GM19468 (cell line): ENCODE results near the gene BRD3OS.
A peak's percentile ranks its signal among the peaks of the same experiment; 100 is the strongest.

Source experiments
- ATAC-seq: cut with Tn5 transposase; IDR thresholded peaks from one replicate; pipeline ENCODE4 v1.9.1; 2021; ENCODE audit warnings: mild to moderate bottlenecking, moderate library complexity, moderate number of reproducible peaks; ENCODE audit not compliant: unreplicated experiment; ENCODE audit errors: extremely low read depth

The BRD3OS gene

GRCh38 chr9:134024828-134025605 lies at the start of gene BRD3OS:
BRD3OS (plus strand) TSS chr9:134025481; CDS start chr9:134026748, 1,267 bp downstream.
- ATAC-seq: peak; percentile 80

- no peak for ATAC-seq
Observed at GRCh38 chr9:133975511-133975910, 49.8 kb upstream of the BRD3OS start.

- ATAC-seq: no peak
Observed at GRCh38 chr9:133976191-133976861, 49.0 kb upstream of the BRD3OS start.

- ATAC-seq: no peak
Observed at GRCh38 chr9:133976887-133977286, 48.4 kb upstream of the BRD3OS start.

- ATAC-seq: no peak
Observed at GRCh38 chr9:133977421-133978201, 47.7 kb upstream of the BRD3OS start.

- ATAC-seq: no peak
Observed at GRCh38 chr9:133978226-133978898, 46.9 kb upstream of the BRD3OS start.

GRCh38 chr9:133978899-133979272 lies 46.4 kb upstream of the BRD3OS start:
- ATAC-seq: no peak

- ATAC-seq: no peak
Observed at GRCh38 chr9:133979273-133979920, 45.9 kb upstream of the BRD3OS start.

GRCh38 chr9:133979921-133980863 lies 45.1 kb upstream of the BRD3OS start:
- no peak for ATAC-seq

- no peak for ATAC-seq
Observed at GRCh38 chr9:133980864-133981588, 44.3 kb upstream of the BRD3OS start.

- no peak for ATAC-seq
Observed at GRCh38 chr9:133981589-133981957, 43.7 kb upstream of the BRD3OS start.

- no peak for ATAC-seq
Observed at GRCh38 chr9:133981958-133982681, 43.2 kb upstream of the BRD3OS start.

GRCh38 chr9:133982971-133983720 lies 42.1 kb upstream of the BRD3OS start:
- ATAC-seq: no peak

- no peak for ATAC-seq
Observed at GRCh38 chr9:133986061-133986460, 39.2 kb upstream of the BRD3OS start.

- ATAC-seq: no peak
Observed at GRCh38 chr9:133986774-133987445, 38.4 kb upstream of the BRD3OS start.

- ATAC-seq: no peak
Observed at GRCh38 chr9:133987446-133987788, 37.9 kb upstream of the BRD3OS start.
